ENCODE data around the gene KIAA1671. TPM values are rescaled to one million over a fixed set of nuclear protein-coding genes. Genes with fewer than 3 reads are reported as not detected.

The KIAA1671 gene
- total RNA-seq, 2 donors from 2014 or later: 82.5 to 94.3 TPM

DNA sequence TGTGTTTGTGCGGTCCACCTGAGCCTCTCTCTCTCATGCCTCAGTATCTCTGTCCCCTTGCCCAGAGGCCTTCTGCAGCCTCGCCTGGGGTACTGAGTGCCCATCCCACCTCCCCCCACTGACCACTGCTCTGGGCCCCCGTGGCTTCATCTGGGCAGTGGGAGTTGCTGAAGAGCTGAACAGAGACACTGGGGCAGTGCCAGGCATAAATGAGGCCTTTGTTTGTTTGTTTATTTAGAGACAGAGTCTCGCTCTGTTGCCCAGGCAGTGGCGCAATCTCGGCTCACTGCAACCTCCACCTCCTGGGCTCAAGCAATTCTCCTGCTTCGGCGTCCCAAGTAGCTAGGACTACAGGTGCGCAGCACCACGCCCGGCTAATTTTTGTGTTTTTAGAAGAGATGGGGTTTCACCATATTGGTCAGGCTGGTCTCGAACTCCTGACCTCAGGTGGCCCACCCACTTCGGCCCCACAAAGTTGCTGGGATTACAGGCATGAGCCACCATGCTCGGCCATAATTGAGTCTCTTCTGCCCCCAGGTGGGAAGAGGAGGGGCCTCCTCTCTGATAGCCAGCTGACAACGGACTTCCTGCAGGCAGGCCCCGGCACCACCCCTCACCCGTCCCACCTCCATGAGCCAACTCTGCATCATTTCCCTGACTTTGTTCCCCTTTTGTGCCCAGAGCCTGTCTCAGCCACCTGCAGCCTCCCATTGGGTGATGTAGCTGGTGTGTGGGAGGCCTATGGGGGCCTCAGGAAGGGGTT lies 256.4 kb downstream of the KIAA1671 start:
- no peaks in the 10 kb centered on the region for H3K36me3 ChIP-seq
- no peaks in the 10 kb centered on the region for H3K9me3 ChIP-seq
- no peaks in the 10 kb centered on the region for H3K27me3 ChIP-seq
- no peak overlapping the region for H3K9ac ChIP-seq (ENCODE audit: low read depth in 2 of 2, low read length in 2 of 2)
- H3K4me3 ChIP-seq: no peak overlapping the region
- no peak for DNase-seq
- intact Hi-C loops (cut with DNase I): loop anchor here (10.0 kb wide), 1 partner anchor 126 kb away; no protein-coding TSS in a partner anchor
- no peaks in the 10 kb centered on the region for H3K4me1 ChIP-seq
- H3K27ac ChIP-seq: no peak overlapping the region
- no peak for TF ChIP-seq CTCF (IDR thresholded peaks at IDR 0.05)

GRCh38 chr22:25210793-25211192 lies 258.3 kb downstream of the KIAA1671 start:
- Histone ChIP-seq H3K27ac (no peak overlapping the region), H3K4me3 (no peak overlapping the region), H3K9ac (ENCODE audit: low read depth in 2 of 2, low read length in 2 of 2) (no peak overlapping the region), H3K9me3 (no peaks in the 10 kb centered on the region), H3K4me1 (no peaks in the 10 kb centered on the region), H3K36me3 (no peaks in the 10 kb centered on the region), H3K27me3 (no peaks in the 10 kb centered on the region)
- intact Hi-C loops (cut with DNase I): no loop called here
- TF ChIP-seq CTCF (IDR thresholded peaks at IDR 0.05): no peak
- no peak for DNase-seq

GRCh38 chr22:25212337-25212736 lies 259.8 kb downstream of the KIAA1671 start:
- H3K4me3 ChIP-seq: no peak overlapping the region
- intact Hi-C loops (cut with DNase I): no loop called here
- no peaks in the 10 kb centered on the region for H3K9me3 ChIP-seq
- H3K27me3 ChIP-seq: no peaks in the 10 kb centered on the region
- no peaks in the 10 kb centered on the region for H3K36me3 ChIP-seq
- TF ChIP-seq CTCF (IDR thresholded peaks at IDR 0.05): no peak
- H3K27ac ChIP-seq: no peak overlapping the region
- no peaks in the 10 kb centered on the region for H3K4me1 ChIP-seq
- DNase-seq: no peak
- H3K9ac ChIP-seq (ENCODE audit: low read depth in 2 of 2, low read length in 2 of 2): no peak overlapping the region

- no peaks in the 10 kb centered on the region for H3K27me3 ChIP-seq
- no peak for TF ChIP-seq CTCF (IDR thresholded peaks at IDR 0.05)
- no peak for DNase-seq
- H3K4me3 ChIP-seq: no peak overlapping the region
- H3K4me1 ChIP-seq: no peaks in the 10 kb centered on the region
- no peaks in the 10 kb centered on the region for H3K9me3 ChIP-seq
- no peak overlapping the region for H3K9ac ChIP-seq (ENCODE audit: low read depth in 2 of 2, low read length in 2 of 2)
- no peak overlapping the region for H3K27ac ChIP-seq
- no peaks in the 10 kb centered on the region for H3K36me3 ChIP-seq
- intact Hi-C loops (cut with DNase I): no loop called here
Observed at GRCh38 chr22:25213221-25213620, 260.7 kb downstream of the KIAA1671 start.

DNA sequence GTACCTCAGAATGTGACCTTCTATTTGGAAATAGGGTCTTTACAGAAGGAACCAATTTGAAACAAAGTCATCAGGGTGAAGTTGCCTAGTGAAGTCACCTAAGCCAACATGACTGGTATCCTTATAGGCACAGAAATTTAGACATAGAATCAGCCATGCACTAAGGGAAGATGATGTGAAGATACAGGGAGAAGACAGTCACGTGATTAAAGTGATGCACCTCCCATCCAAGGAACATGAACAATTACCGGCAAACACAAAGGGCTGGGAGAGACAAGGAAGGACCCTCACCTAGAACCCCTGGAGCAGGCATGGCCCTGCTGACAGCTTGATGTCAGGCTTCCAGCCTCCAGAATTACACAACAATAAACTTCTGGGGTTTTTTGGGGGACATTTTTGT lies 263.7 kb downstream of the KIAA1671 start:
- H3K4me3 ChIP-seq: no peak overlapping the region
- intact Hi-C loops (cut with DNase I): no loop called here
- DNase-seq: no peak

More for the DNA sequence above, 263.7 kb downstream of the KIAA1671 start:
- Histone ChIP-seq H3K9ac (ENCODE audit: low read depth in 2 of 2, low read length in 2 of 2) (no peak overlapping the region), H3K27ac (no peak overlapping the region), H3K27me3 (no peaks in the 10 kb centered on the region), H3K4me1 (no peaks in the 10 kb centered on the region), H3K9me3 (no peaks in the 10 kb centered on the region), H3K36me3 (no peaks in the 10 kb centered on the region)
- TF ChIP-seq CTCF (IDR thresholded peaks at IDR 0.05): no peak

Data from colonic mucosa (tissue), 4 donors.